ENCODE data around the gene DHRSX.
"Not testable (repeated sequence)": the region's sequence is repeated elsewhere in the genome, so short reads cannot be mapped to it uniquely, and the experiment has no call there.

Gene DHRSX

GRCh38 chrX:2224597-2225235, 276.1 kb downstream of the DHRSX start:
- DNase-seq (ENCODE audit: low read depth) = no peak
- H3K4me3 ChIP-seq (ENCODE audit: low read depth, low read length) = no peak overlapping the region
- TF ChIP-seq CTCF (conservative IDR thresholded peaks at IDR 0.05; ENCODE audit: low read depth, low read length) = no peak

GRCh38 chrX:2224161-2224560, 276.6 kb downstream of the DHRSX start:
- H3K4me3 ChIP-seq (ENCODE audit: low read depth, low read length) = no peak overlapping the region
- TF ChIP-seq CTCF (conservative IDR thresholded peaks at IDR 0.05; ENCODE audit: low read depth, low read length) = no peak

DNA sequence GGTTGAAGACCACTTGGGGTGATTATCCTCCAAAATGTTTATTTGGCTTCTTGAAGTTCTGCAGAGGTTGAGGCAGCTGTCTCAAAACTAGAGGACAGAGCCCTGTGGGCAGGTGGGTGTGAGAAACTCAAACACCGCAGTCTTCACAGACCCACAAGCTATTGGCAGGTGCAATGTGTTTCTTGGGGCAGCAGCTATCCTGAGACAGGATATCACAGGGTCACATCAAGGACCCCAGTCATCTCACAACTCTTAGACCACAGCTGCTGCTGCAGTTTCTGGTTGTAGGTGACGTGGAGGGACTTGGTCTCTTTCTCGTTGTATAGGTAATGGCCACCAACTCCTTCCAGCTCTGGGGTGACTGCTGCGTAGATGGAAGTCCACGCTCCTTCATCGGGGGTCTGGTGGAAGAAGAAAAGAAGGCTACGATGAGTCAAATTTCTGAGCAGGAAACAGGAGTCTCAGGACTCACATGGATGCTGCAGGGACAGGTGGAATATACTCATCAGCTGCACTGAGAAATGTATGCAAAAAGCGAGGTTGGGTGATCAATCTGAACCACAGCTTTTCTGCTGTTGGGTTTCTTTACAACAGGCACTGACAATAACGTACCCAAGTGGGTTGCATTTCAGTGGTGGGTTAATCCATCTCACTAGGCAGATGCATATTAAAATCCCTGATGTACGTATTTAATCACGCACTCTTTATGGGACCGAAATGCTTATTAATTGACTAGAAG, 279.8 kb downstream of the DHRSX start:
- no peak for DNase-seq (ENCODE audit: low read depth)
- no peak for TF ChIP-seq CTCF (conservative IDR thresholded peaks at IDR 0.05; ENCODE audit: low read depth, low read length)
- H3K4me3 ChIP-seq (ENCODE audit: low read depth, low read length) = no peak overlapping the region

More at GRCh38 chrX:2224161-2224560, 276.6 kb downstream of the DHRSX start:
- no peak for DNase-seq (ENCODE audit: low read depth)

DNA sequence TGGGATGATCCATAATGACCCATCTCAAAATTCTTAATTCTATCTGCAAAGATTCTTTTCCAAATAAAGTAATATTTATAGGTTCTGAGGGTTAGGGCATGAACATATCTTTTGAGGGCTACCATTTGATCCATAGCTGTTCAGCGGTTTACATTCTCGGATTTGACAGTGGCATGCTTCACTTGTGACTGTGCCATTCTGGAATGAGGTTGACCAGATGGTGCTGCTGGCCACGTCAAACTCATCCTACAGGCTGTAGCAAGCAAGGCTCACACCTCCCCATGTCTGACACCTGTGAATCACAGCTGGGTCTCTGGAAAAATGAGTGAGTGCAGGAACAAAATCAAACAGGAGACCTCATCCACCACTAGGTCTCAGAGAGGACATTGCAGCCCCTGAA, 280.5 kb downstream of the DHRSX start:
- H3K4me3 ChIP-seq (ENCODE audit: low read depth, low read length) = no peak overlapping the region
- DNase-seq (ENCODE audit: low read depth) = no peak
- no peak for TF ChIP-seq CTCF (conservative IDR thresholded peaks at IDR 0.05; ENCODE audit: low read depth, low read length)

DNA sequence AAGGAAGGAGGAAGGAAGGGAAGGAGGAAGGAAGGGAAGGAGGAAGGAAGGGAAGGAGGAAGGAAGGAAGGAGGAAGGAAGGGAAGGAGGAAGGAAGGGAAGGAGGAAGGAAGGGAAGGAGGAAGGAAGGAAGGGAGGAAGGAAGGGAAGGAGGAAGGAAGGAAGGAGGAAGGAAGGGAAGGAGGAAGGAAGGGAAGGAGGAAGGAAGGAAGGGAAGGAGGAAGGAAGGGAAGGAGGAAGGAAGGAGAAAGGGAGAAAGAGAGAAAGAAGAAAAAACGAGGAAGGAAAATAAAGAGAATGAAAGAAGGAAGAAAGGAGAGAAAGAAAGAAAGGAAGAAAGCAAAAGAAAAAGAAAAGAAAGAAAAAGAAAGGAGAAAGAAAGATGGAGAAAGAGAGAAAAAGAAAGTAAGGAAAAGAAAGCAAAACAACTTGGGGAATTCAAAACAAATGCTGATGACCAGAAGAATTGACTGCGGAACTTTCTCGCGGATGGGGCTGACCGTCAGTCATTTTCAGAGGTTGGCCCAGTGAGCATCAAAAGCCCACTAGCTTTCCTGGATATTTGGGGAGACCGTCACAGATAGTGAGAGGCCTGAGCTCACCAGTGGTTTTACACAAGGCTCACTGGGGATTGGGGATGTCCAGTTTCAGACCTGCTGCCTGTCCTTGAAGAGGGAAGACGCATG, 286.5 kb downstream of the DHRSX start:
- not testable (repeated sequence) for DNase-seq (ENCODE audit: low read depth); H3K4me3 ChIP-seq (ENCODE audit: low read depth, low read length)

GRCh38 chrX:2211667-2212066, 289.1 kb downstream of the DHRSX start:
- DNase-seq (ENCODE audit: low read depth); H3K4me3 ChIP-seq (ENCODE audit: low read depth, low read length): not testable (repeated sequence)

GRCh38 chrX:2193273-2193592, 307.5 kb downstream of the DHRSX start:
- TF ChIP-seq CTCF (conservative IDR thresholded peaks at IDR 0.05; ENCODE audit: low read depth, low read length) = no peak

More at GRCh38 chrX:2193273-2193592, 307.5 kb downstream of the DHRSX start:
- no peak overlapping the region for H3K4me3 ChIP-seq (ENCODE audit: low read depth, low read length)
- no peak for DNase-seq (ENCODE audit: low read depth)

Data from choroid plexus epithelial cell (primary cell).